Stimulated activated CD8-positive, alpha-beta memory T cell treated with anti-CD3 and anti-CD28 coated beads, Interleukin-4, amount 100 ng/mL, for 1 hour (primary cell): ENCODE results near the gene C16orf86.

Source experiments
- DNase-seq, 2 donors: peaks; one replicate each; pipeline ENCODE4 v3.0.0-alpha.2; 2020; ENCODE audit warnings: low read depth in 2 of 2, low spot score in 1 of 2

C16orf86 gene

GRCh38 chr16:67667453-67667816, 821 bp downstream of the C16orf86 start:
- no peak for DNase-seq

GRCh38 chr16:67667817-67668494, 1.3 kb downstream of the C16orf86 start:
- peak; percentile 29 to 60 for DNase-seq

- no peak for DNase-seq
Measured at GRCh38 chr16:67668495-67669157, 2.0 kb downstream of the C16orf86 start.

- DNase-seq = no peak
Measured at GRCh38 chr16:67669499-67670101, 3.0 kb downstream of the C16orf86 start.

- no peak for DNase-seq
Measured at GRCh38 chr16:67672306-67672705, 5.7 kb downstream of the C16orf86 start.

GRCh38 chr16:67672739-67673662, 6.4 kb downstream of the C16orf86 start:
- peak in 1 of 2 donors; percentile 21 for DNase-seq

- no peak for DNase-seq
Measured at GRCh38 chr16:67673712-67674580, 7.3 kb downstream of the C16orf86 start.

GRCh38 chr16:67674851-67675578, 8.4 kb downstream of the C16orf86 start:
- DNase-seq = no peak

- no peak for DNase-seq
Measured at GRCh38 chr16:67675579-67675935, 8.9 kb downstream of the C16orf86 start.

- DNase-seq = no peak
Measured at GRCh38 chr16:67675999-67676398, 9.4 kb downstream of the C16orf86 start.

GRCh38 chr16:67676516-67676915, 9.9 kb downstream of the C16orf86 start:
- DNase-seq = no peak

- DNase-seq = no peak
Measured at GRCh38 chr16:67676939-67677338, 10.3 kb downstream of the C16orf86 start.

GRCh38 chr16:67677712-67678111, 11.1 kb downstream of the C16orf86 start:
- no peak for DNase-seq

GRCh38 chr16:67678354-67679023, 11.9 kb downstream of the C16orf86 start:
- no peak for DNase-seq

- DNase-seq = no peak
Measured at GRCh38 chr16:67679935-67680897, 13.6 kb downstream of the C16orf86 start.

- DNase-seq = no peak
Measured at GRCh38 chr16:67683767-67684166, 17.2 kb downstream of the C16orf86 start.

- no peak for DNase-seq
Measured at GRCh38 chr16:67685388-67686112, 18.9 kb downstream of the C16orf86 start.
